Upper lobe of left lung (tissue), 4 donors: ENCODE measurements around the gene TMEM109.

Experiments
- EP300 ChIP-seq, 4 donors: sonication (generic); formaldehyde crosslinking; IDR thresholded peaks; one replicate each; pipeline ENCODE4 v1.5.1; 2017; ENCODE audit warnings: antibody characterized with exemption in 4 of 4, control low read depth in 2 of 4
- POLR2A ChIP-seq, 4 donors: fragments of 450-650 bp; IDR thresholded peaks; one replicate each; pipeline ENCODE4 v1.5.1; 2016 to 2017; ENCODE audit warnings: antibody characterized with exemption in 4 of 4, mild to moderate bottlenecking in 2 of 4
- TF ChIP-seq, protein P1 (sequence below), 6 experiments: fragments of 450-650 bp in 4 of 6; fragments of 200-600 bp in 2 of 6; sonication (generic) in 2 of 6; IDR thresholded peaks; one replicate each; pipeline ENCODE4 v1.5.1; 2016 to 2019; ENCODE audit warnings: antibody characterized with exemption in 6 of 6

DNA sequence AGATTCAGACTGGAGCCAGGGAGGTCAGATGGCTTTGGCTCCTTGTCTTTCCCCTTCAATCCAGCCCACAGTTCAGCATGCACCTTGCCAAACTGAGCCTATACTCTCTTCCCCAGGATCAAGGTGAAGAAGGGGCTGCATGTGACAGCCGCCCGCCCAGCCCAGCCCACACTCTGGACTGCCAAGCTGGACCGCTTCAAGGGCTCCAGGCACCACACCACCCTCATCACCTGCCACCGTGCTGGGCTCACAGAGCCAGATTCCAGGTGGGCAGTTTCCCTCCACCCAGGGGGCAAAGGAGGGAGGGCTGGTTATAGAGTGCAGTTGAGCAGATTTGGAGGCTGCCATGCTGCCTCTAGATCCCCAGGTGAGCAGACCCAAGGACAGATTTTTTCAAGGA, 16.4 kb downstream of the TMEM109 start:
- TF ChIP-seq, protein P1, sequence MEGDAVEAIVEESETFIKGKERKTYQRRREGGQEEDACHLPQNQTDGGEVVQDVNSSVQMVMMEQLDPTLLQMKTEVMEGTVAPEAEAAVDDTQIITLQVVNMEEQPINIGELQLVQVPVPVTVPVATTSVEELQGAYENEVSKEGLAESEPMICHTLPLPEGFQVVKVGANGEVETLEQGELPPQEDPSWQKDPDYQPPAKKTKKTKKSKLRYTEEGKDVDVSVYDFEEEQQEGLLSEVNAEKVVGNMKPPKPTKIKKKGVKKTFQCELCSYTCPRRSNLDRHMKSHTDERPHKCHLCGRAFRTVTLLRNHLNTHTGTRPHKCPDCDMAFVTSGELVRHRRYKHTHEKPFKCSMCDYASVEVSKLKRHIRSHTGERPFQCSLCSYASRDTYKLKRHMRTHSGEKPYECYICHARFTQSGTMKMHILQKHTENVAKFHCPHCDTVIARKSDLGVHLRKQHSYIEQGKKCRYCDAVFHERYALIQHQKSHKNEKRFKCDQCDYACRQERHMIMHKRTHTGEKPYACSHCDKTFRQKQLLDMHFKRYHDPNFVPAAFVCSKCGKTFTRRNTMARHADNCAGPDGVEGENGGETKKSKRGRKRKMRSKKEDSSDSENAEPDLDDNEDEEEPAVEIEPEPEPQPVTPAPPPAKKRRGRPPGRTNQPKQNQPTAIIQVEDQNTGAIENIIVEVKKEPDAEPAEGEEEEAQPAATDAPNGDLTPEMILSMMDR (IDR thresholded peaks at IDR 0.05) = no peak
- TF ChIP-seq POLR2A (IDR thresholded peaks at IDR 0.05) (no peak), EP300 (IDR thresholded peaks at IDR 0.05) (no peak)
